ENCODE data around the gene COL27A1. TPM values are rescaled to one million over a fixed set of nuclear protein-coding genes. Genes with fewer than 3 reads are reported as not detected.

Gene COL27A1
- total and polyA plus RNA-seq, 2 donors from 2014 or later, result 13.6 to 45.6 TPM

DNA sequence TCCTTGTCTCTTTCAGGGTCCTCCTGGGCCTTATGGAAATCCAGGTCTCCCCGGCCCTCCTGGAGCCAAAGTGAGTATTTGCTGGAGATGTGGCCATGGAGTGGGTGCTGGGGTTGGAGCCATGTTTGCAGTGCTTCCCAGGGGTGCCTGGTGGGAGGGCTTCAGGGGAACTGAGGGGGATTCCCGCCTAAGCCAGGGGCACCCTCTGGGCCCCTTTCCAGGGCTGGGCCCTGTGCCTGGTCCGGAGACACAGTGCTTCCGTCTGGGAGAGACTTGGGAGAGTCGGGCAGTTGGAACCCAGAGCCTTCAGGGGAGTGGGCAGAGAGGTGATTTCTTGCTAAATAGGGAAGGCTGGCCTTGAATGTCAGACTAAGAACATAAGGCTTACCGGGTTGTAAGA is 27.7 kb downstream of the COL27A1 start:
- DNase-seq (peak in 1 of 5 donors; percentile 47), FAIRE-seq (no peak)
- TF ChIP-seq, protein P1, sequence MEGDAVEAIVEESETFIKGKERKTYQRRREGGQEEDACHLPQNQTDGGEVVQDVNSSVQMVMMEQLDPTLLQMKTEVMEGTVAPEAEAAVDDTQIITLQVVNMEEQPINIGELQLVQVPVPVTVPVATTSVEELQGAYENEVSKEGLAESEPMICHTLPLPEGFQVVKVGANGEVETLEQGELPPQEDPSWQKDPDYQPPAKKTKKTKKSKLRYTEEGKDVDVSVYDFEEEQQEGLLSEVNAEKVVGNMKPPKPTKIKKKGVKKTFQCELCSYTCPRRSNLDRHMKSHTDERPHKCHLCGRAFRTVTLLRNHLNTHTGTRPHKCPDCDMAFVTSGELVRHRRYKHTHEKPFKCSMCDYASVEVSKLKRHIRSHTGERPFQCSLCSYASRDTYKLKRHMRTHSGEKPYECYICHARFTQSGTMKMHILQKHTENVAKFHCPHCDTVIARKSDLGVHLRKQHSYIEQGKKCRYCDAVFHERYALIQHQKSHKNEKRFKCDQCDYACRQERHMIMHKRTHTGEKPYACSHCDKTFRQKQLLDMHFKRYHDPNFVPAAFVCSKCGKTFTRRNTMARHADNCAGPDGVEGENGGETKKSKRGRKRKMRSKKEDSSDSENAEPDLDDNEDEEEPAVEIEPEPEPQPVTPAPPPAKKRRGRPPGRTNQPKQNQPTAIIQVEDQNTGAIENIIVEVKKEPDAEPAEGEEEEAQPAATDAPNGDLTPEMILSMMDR (IDR thresholded peaks at IDR 0.05; ENCODE audit: borderline replicate concordance, extremely low read depth, insufficient read depth), result no peak
- Histone ChIP-seq H3K4me1 (ENCODE audit: control insufficient read depth in 2 of 3, insufficient read depth in 2 of 3, low read depth in 1 of 3, low read length in 3 of 3) (peaks cover 5 to 34% (median 28%) of the 10 kb centered on the region in 3 donors), H3K27ac (ENCODE audit: low read depth in 2 of 2, low read length in 2 of 2) (no peak overlapping the region), H3K4me3 (ENCODE audit: low read length in 3 of 3) (no peak overlapping the region), H3K36me3 (ENCODE audit: control insufficient read depth in 2 of 3, insufficient read depth in 3 of 3, low read length in 3 of 3) (no peaks in the 10 kb centered on the region), H3K9me3 (ENCODE audit: control insufficient read depth in 2 of 3, insufficient read depth in 1 of 3, low read length in 3 of 3) (no peaks in the 10 kb centered on the region), H3K27me3 (ENCODE audit: control insufficient read depth, insufficient read depth, low read length) (no peaks in the 10 kb centered on the region), H3K9ac (ENCODE audit: low read length in 3 of 3) (no peak overlapping the region)
- intact Hi-C loops (cut with DNase I), result no loop called here

DNA sequence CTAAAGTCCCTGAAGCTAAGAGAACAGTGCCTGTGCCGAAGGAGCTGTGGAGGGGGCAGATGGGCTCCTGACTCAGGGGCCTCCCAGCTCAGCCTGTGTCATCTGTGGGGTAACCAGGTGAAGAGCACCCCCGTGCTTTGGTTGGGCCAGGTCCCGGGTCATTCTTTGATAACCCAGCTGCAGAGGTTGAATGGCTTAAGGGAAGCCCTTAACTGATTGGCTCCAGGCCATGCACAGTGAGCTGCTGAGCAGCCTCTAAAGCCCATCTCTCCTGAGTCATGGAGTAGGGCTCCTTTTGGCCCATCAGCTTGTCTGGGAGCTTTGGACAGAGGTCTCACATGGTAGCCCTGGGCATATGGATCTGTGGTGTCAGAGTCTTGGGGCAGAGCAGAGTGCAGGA is 28.7 kb downstream of the COL27A1 start:
- H3K27ac ChIP-seq (ENCODE audit: low read depth in 2 of 2, low read length in 2 of 2), result no peak overlapping the region
- DNase-seq, result peak in 1 of 5 donors; percentile 52
- TF ChIP-seq, protein P1 (IDR thresholded peaks at IDR 0.05; ENCODE audit: borderline replicate concordance, extremely low read depth, insufficient read depth), result no peak

DNA sequence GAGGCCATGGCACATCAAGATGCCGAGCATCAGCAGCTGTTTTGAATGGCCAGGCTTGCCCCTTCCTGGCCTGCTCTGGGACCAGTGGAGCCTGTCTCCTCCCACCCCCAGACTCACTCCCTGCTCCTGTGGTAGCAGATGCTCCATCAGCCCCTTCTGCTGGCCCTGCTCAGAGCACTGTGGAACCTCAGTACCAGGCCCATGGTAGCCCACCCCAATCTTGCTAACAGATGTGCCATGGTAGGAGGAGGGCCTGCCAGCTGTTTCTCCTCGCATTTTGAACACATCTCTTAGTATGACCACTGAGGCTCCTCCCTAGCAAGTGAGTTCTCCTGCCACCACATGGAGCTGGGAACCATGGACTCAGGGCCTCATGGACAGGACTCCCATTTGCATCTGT is 29.5 kb downstream of the COL27A1 start:
- TF ChIP-seq, protein P1 (IDR thresholded peaks at IDR 0.05; ENCODE audit: borderline replicate concordance, extremely low read depth, insufficient read depth), result no peak
- Histone ChIP-seq H3K4me3 (ENCODE audit: low read length in 3 of 3) (no peak overlapping the region), H3K4me1 (ENCODE audit: control insufficient read depth in 2 of 3, insufficient read depth in 2 of 3, low read depth in 1 of 3, low read length in 3 of 3) (peaks cover 5 to 17% (median 13%) of the 10 kb centered on the region in 3 donors), H3K36me3 (ENCODE audit: control insufficient read depth in 2 of 3, insufficient read depth in 3 of 3, low read length in 3 of 3) (no peaks in the 10 kb centered on the region), H3K27me3 (ENCODE audit: control insufficient read depth, insufficient read depth, low read length) (no peaks in the 10 kb centered on the region), H3K9me3 (ENCODE audit: control insufficient read depth in 2 of 3, insufficient read depth in 1 of 3, low read length in 3 of 3) (no peaks in the 10 kb centered on the region), H3K27ac (ENCODE audit: low read depth in 2 of 2, low read length in 2 of 2) (no peak overlapping the region), H3K9ac (ENCODE audit: low read length in 3 of 3) (no peak overlapping the region)
- intact Hi-C loops (cut with DNase I), result no loop called here
- FAIRE-seq, result no peak
- DNase-seq, result no peak

More for the DNA sequence above, 28.7 kb downstream of the COL27A1 start:
- Histone ChIP-seq H3K9me3 (ENCODE audit: control insufficient read depth in 2 of 3, insufficient read depth in 1 of 3, low read length in 3 of 3) (no peaks in the 10 kb centered on the region), H3K4me3 (ENCODE audit: low read length in 3 of 3) (no peak overlapping the region), H3K27me3 (ENCODE audit: control insufficient read depth, insufficient read depth, low read length) (no peaks in the 10 kb centered on the region), H3K4me1 (ENCODE audit: control insufficient read depth in 2 of 3, insufficient read depth in 2 of 3, low read depth in 1 of 3, low read length in 3 of 3) (peaks cover 5 to 23% (median 17%) of the 10 kb centered on the region in 3 donors), H3K9ac (ENCODE audit: low read length in 3 of 3) (no peak overlapping the region), H3K36me3 (ENCODE audit: control insufficient read depth in 2 of 3, insufficient read depth in 3 of 3, low read length in 3 of 3) (no peaks in the 10 kb centered on the region)
- intact Hi-C loops (cut with DNase I), result no loop called here
- no peak for FAIRE-seq

Measured in kidney (tissue), 14 donors.